ENCODE measurements around the gene SETD6.
"Not testable (repeated sequence)": the region's sequence is repeated elsewhere in the genome, so short reads cannot be mapped to it uniquely, and the experiment has no call there.

The SETD6 gene, protein sequence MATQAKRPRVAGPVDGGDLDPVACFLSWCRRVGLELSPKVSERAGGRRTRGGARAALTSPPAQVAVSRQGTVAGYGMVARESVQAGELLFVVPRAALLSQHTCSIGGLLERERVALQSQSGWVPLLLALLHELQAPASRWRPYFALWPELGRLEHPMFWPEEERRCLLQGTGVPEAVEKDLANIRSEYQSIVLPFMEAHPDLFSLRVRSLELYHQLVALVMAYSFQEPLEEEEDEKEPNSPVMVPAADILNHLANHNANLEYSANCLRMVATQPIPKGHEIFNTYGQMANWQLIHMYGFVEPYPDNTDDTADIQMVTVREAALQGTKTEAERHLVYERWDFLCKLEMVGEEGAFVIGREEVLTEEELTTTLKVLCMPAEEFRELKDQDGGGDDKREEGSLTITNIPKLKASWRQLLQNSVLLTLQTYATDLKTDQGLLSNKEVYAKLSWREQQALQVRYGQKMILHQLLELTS

DNA sequence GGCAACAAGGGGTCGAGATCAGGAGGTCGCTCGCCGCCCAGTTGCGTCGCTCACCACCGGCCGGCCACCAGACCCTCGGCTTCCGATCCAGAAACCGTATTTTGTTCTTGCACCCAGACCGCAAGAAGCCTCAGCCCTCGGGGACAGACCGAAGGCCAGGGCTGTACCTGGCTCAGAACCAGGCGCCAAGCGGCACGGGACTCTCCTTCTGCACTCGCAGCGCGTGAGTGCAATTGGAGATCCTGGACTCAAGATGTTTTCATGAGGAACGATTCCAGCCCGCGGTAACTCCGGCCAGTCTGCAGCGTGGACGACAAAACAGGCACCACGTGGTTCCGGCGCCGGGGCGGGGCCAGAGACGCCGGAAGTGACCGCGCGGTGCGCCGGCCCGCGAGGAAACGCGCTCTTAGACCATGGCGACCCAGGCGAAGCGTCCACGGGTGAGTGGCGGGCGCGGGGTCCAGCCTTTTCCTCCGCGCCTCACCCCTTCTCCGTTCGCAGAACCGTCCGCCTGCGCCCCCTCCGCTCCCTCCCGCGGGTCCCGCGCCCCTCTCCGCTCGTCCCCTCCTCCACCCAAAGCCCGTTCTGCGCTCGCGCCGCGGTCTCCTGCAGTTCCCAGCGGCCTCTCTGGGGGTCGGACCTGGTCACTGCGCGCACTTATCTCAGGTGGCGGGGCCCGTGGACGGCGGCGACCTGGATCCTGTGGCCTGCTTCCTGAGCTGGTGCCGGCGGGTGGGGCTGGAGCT lies at the start of gene SETD6:
TSS of gene SETD6 (plus strand) at position 393 of the 746 bp plus-strand sequence. CDS start at position 414, 21 bp downstream.
- peak; percentile 62 for DNase-seq

GRCh38 chr16:58465817-58466216 lies 49.5 kb upstream of the SETD6 start:
- no peak for DNase-seq

- DNase-seq = no peak
Observed at GRCh38 chr16:58466396-58466795, 48.9 kb upstream of the SETD6 start.

DNA sequence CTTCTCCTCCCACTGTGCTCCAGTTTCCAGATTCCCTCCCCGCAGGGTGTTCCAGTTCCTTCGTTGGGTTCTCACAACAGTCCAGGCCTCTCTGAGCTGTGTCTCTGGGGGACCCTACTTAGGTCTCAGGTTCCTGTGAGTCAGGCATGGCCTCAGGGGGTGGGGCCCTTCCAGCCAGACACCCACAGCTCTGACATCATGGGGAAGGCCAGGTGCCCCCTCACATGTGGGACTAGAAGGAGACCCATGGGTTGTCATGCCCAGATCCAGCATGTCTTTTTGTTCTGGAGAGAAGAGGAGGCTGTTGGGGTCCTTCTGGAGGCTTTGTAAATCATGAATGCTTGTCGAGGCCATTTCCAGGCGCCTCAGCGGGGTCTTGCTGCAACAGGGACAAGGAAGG lies 47.4 kb upstream of the SETD6 start:
- DNase-seq = no peak

GRCh38 chr16:58471209-58471975 lies 43.9 kb upstream of the SETD6 start:
- DNase-seq = no peak

DNA sequence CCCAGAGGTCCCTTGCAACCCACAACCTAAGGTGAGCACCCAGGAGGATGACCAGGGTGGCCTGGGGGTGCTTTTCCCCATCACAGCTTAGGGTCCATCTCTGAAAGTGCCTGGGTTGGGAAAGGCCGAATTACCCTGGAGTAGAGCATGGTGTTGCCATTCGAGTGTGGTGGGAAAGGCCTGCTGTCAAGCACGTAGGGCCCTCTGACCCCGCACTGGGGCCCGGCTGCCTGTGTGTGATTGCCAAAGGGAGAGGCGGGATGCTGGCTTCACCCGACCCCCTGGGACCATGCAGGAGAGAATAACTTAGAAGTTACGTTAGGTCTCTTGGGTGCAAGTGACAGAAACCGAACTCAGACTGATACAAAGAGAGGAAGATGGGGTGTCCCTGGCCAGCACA lies 43.1 kb upstream of the SETD6 start:
- DNase-seq = no peak

DNA sequence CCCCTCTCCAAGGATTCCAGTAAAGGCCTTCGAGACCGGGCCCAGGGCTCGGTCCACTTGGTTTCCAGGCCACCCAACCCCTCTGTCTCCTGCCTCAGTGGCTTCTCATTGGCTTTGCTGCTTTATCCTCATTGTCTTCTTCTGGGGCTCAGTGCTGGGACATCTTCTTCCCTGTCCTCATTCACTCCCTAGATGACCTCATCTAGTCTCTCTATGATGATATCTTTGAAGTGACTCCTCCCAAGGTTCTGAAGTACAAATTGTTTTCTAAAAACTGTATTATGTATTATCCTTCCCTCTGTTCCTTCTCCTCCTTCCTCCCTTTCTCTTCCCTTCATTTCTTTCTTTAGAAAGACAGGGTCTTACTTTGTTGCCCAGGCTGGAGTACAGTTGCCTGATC lies 42.5 kb upstream of the SETD6 start:
- no peak for DNase-seq

- DNase-seq = no peak
Observed at GRCh38 chr16:58474296-58474695, 41.0 kb upstream of the SETD6 start.

DNA sequence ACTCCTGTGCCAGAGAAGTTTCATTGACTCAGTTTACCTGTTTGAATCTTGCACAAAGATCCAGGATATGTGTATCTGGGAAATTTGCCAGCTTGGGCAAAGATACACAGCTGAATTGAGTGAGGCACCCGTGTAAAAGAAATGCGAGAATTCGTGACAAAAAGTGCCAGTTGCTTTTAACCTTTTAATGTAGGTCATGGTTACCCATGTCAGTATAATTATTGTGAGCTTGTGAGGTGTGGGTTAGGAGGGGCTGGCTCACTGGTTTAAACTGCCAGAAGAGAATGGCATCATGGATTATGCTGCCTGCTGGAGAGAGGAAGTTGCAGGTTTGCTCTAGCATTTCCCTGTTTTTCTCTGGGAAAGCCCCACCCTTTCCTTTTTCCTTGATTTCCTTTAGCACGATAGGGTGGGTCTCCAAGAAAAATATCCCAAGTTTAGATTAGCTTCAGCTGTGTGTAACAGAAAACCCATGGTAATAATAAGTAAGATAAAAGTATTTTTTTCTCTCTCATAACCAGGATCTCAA lies 40.2 kb upstream of the SETD6 start:
- DNase-seq = no peak

GRCh38 chr16:58476791-58477190 lies 38.5 kb upstream of the SETD6 start:
- DNase-seq = no peak

DNA sequence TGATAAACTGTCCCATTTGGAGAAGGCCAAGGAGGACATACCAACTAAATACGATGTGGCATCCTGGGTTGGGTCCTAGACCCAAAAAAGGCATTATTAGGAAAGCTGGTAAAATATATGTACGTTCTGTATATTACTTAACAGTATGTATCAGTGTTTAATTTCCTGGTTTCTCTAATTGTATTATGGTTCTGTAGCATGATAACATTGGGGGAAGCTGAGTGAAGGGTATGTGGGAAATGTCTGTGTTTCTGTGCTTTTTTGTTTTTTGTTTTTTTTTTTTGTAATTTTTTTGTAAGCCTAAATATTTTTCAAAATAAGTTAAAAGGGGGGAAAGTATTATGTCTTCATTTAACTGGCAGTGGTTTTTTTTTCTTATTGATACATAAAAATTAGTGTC lies 36.9 kb upstream of the SETD6 start:
- DNase-seq = no peak

- DNase-seq = no peak
Observed at GRCh38 chr16:58481226-58481869, 34.0 kb upstream of the SETD6 start.

GRCh38 chr16:58481931-58482330 lies 33.4 kb upstream of the SETD6 start:
- no peak for DNase-seq

- no peak for DNase-seq
Observed at GRCh38 chr16:58485184-58485887, 30.0 kb upstream of the SETD6 start.

DNA sequence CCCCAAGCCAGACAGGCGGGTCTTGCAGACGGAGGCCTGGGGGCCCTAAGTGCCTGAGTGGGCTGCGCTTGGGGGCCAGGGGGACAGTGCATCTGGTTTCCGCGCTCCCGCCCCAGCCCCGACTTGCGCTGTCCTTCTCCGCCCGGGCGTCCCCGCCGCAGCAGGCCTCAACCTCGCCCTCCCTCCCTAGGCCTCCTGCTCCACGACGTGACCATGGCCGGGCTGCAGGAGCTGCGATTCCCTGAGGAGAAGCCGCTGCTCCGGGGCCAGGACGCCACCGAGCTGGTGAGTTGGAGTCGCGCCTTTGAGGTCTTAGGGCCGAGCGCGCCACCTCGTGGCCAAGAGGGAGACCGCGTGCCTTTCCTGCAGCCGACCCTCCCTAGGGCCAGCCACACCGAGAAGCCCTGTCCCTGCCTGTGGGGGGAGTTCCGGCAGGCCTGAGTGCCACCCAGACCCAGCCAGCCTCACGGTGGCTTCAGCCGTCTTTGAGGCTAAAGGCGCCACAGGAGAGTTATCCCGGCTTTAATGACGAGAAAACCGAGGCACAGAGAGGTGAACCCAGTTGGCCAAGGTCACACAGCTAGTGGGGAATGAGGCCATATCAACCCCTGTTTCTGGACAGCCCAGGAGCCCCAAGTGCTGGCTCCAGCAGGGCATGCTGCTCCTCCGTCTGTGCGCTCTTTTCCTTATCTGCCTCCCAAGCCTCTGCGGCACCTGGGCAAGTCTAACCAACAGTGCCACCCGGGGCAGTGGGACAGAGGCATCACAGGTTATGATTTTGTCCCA lies 27.6 kb upstream of the SETD6 start:
- peak; percentile 41 for DNase-seq

DNA sequence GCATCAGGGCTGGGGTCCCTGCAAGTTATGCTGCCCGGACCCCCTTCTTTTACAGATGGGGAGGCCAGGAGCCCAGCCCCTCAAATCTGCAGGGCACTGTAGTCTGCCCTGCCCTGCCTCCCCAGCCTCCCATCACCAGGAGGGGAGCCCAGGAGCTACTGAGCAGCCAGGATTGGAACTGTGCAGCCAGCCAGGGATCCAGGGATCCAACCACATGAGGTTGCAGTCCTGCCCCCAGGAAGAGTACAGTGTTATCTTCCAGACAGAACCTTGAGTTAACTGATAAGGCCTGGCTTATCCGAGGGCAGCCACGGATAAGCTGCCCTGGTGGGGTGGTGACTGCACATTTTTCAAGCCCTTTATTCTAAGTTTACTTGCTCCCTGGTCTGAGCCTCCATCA lies 26.8 kb upstream of the SETD6 start:
- DNase-seq = no peak

DNA sequence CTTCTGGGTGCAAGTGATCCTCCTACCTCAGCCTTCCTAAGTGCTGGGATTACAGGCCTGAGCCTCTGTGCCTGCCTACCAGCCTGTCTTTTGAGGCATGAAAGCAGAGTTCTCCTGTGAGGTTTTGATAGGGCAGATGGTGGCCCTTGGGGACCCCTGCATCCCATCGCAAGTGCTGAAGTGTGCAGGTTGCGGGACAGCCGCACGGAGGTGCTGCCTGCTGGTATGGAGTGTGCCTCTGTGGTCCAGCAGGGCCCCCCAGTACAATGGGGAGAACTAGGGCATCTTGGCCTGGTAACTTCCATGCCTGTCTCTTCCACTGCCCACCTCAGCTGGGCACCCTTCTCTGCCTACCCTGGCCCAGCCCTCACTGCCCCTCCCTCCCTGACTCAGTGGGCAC lies 25.3 kb upstream of the SETD6 start:
- DNase-seq = no peak

GRCh38 chr16:58490539-58490938 lies 24.8 kb upstream of the SETD6 start:
- DNase-seq = not testable (repeated sequence)

- no peak for DNase-seq
Observed at GRCh38 chr16:58492066-58492465, 23.3 kb upstream of the SETD6 start.

DNA sequence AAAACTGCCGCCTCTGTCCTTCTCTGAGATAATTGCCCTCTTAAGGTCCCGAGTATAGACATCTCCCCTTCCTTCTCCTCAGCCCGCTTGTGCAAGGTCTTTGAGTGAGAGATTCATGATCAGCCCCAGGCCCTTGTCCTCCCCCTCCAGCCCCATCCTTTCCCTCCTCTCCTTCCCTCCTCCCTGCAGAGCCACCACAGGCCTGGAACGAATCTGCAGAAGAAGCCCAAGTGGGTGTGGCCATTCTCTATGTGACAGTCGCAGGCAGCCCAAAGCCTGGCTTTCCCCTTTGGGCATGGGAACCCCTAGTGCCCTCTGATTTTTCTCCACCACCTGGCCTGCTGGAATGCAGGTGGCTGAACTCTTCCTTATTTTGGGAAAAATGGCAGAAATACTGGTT lies 22.6 kb upstream of the SETD6 start:
- DNase-seq = no peak
